CD4-positive, alpha-beta T cell treated with Interleukin-2 at 100 ng/mL for 4 hours (primary cell): ENCODE results near the gene FNTB.

Experiments used
- DNase-seq: peaks from one replicate; pipeline ENCODE4 v3.0.0-alpha.2; 2020; ENCODE audit warnings: low spot score

FNTB gene, protein sequence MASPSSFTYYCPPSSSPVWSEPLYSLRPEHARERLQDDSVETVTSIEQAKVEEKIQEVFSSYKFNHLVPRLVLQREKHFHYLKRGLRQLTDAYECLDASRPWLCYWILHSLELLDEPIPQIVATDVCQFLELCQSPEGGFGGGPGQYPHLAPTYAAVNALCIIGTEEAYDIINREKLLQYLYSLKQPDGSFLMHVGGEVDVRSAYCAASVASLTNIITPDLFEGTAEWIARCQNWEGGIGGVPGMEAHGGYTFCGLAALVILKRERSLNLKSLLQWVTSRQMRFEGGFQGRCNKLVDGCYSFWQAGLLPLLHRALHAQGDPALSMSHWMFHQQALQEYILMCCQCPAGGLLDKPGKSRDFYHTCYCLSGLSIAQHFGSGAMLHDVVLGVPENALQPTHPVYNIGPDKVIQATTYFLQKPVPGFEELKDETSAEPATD

DNA sequence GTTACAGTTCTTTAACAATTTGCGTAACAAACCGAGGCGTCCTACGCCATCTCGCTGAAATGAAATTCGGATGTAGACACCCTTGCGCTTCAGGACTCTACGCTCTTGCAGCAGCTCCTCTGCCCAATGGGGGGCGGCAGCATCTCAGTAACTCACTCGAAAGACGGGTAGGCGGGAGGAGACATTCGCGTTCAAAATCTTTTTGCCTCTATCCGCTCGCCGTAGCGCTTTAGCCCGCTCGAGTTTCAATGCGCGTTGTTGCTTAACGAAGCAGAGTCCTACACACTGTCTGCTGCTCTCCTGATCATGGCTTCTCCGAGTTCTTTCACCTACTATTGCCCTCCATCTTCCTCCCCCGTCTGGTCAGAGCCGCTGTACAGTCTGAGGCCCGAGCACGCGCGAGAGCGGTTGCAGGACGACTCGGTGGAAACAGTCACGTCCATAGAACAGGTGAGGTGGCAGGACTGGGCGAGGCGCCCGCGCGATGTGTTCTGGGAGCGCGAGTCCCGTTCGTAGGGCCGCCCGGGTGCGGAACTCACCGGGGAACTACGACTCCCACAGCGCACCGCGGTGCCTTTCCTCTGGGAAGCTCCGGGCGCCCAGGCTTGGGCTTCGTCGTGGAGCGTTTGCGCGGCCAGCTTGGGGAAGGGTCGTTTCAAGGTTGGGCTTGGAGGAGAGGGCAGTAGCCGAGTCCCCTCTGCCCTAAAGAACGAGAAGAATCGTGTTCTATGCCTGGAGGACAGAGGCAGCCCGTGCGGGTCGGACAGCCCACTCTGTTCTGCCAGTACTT, at the start of gene FNTB:
Gene FNTB, plus strand, starts transcription at position 248 of the 790 bp plus-strand sequence. Its CDS starts 59 bp downstream, at position 307.
- DNase-seq = peak; percentile 97

DNA sequence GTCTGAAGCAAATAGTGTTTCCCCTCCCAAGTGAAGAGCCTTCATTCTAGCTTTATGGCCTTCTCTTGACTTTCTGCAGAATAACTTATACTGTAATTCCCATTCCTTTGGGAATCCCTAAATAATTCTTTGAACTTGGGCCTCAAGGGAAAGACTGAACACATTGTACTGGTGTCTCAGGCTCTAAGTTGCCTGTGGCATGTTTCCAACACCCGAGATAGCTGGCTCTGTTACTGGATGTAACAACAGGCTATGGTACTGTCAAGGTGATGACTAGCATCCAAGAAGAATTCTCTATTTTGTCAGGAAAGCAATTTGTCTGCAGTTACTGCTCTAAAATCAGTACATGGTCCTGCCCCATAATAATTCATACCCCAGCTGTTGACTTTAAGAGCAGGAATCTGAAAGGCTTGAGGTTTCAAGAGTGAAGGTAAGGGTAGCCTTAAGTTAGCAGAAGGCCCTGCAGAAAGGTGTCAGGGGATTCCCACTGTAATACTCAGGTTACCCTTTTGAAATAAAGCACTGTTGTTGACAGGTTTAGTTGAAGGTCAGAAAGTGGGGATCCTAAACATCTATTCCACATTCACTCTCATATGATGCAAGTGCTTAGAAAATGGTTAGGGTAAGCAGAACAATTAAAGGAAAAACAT, 49.4 kb upstream of the FNTB start:
- no peak for DNase-seq

DNA sequence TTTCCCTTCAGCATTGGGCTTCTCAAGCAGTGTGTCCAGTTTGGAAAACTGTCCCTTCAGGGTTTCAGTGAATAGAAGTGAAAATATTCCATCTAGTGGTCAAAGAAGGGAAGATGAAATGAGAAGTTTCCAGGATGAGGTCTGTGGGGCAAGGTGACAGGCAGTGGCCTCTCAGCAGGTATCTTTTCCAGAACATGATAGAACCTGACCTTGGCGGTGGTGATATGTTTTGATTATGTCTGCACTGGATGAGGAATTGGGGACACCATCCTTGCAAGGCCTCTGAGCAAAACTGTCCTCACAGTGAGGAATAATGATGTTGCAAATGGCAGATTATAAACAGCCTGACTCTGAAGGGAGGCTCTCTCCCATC, 48.9 kb upstream of the FNTB start:
- no peak for DNase-seq

DNA sequence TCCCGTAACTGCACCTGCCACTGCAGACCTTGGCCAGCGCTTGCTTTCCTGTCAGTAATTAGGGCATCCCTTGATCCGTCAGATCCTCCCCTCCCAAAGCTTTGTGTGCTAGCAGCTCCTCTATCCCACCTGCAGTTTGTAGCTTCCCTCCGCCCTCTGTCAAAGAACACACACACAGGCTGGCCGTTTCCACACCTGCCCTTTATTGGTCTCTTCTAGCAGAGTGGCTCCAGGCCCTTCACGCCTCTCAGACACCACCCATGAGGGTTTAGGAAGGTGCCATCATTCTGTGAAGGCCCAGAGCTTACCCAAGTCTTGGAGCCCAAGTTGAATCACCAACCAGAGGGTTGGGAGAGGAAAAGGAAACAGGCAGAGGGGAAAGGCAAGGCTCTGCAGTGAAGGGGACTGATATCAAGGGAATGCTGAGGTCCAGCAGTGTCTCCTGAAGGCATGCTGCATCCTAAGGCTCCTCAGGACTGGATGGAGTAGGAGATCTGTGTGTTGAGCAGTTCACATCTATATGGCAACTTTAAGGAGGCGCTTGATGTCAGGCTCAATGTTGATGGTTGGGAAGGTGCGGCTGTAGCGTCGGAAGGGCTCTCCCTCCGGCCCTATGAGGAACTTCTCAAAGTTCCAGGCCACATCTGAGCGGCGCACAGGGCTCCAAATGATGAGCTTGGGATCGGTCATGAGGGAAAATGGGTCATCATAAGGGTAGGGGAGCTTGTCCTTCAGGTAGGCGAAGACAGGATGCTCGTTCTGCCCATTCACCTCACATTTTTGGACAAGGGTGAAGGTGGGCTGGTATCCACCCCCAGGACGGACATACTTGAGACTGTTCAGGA, 47.5 kb upstream of the FNTB start:
- no peak for DNase-seq

DNA sequence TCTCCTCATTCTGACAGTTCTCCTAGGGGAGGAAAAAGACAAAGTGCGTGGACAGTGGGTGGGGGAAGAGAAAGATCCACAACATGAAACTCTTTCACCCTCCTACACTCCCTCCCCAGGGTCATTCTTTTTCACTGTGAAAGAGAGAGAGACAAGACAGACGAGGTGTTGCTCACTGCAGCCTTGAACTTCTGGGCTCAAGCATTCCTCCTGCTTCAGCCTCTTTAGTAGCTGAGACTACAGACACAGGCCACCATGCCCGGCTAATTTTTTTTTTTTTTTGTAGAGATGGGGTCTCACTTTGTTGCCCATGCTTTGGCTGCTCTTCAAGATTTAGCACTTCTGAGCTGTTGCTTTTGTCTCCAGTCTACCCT, 46.9 kb upstream of the FNTB start:
- no peak for DNase-seq

DNA sequence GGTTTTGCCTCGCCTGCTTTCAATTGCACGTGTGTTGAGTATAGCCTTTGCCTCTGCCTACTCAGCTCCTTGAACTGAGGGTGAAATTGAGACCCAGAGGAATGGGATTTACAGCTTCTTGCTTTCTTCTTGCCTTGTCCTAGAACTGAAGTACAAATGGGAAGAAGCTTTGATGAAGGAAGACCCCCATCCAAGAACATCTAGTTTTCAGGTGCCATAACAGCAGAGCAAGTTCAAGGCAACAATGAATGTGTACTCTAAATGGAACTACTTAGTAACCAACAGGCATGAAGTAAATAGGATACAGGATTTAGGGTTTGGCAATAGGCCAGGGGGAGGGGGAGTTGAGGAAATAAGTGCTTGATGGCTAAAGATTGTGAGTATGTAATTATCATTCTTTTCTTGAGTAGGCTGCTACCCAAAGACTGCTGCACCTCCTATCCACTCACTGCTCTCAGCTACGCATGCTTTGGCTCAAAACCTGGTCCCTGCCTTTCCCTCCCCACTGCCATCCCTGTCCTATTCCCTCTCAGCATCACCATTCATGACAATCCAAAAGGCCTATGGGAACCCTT, 46.3 kb upstream of the FNTB start:
- no peak for DNase-seq

DNA sequence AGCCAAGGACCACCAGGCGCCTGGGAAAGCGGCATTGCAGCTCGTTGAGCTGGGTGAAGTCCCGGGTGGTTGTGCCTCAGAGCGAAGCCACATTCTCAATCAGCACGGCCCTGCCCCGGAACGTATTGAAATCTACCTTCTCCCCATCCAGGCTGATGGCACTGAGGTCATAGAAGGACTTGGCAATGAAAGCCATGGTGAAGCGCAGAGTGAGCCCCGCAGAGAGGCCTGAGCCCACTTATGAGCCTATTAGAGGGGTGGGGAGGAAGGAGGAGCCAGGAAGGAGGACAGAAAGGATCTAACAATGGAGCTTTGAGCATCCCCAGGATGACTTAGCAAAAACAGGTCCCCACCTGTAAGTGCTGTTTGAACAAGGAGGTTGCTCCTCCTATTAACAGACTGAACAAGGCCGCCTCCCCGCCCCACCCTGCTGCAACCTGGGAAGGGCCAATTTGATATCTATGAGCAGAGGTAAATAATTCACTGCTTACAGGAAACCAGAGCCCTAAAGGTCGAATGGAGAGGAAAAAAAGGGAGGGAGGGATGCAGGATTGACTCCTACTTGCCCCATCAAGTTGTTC, 44.1 kb upstream of the FNTB start, which contains the start of gene GPX2:
Gene GPX2, minus strand, starts transcription at position 215 of the 581 bp plus-strand sequence. Its CDS starts 19 bp downstream, at position 196.
- DNase-seq = no peak

DNA sequence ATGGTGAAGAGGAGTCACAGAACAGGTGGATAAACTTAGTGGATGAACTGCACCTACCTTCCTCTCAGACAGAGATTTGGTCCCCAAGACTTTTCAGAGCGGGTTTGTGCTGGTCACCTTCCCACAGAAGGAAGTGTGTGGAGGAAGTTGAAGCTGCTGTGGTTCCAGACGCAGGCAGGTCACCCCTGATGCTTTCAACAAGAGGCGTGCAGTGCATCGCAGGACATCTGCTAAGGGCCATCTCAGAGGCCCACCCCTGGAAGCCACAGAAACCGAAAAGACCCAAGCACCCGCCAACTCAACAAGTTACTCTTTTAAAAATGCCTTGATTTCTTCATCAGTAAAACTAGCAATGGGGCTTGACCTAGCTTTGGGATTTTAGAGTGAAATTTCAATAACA, 43.1 kb upstream of the FNTB start:
- no peak for DNase-seq

DNA sequence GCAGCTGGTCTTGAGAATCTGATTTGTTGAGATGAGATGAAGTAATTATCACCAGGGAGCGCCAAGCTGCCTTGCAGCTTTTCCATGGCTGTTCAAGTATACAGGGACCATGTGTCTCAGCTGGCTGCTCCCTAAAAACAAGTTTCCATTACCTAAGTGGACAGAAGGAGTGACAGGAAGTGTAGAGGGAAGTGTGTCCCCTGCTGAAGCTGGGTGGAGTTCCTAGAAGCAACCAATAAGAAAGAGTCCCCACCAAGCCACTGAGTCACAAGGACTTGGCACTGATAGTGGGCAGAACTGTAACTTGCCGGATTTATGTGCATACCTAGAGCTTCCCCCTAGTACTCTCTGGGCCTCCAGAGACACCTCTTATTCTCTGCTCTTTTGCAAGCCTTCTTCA, 42.7 kb upstream of the FNTB start:
- no peak for DNase-seq

DNA sequence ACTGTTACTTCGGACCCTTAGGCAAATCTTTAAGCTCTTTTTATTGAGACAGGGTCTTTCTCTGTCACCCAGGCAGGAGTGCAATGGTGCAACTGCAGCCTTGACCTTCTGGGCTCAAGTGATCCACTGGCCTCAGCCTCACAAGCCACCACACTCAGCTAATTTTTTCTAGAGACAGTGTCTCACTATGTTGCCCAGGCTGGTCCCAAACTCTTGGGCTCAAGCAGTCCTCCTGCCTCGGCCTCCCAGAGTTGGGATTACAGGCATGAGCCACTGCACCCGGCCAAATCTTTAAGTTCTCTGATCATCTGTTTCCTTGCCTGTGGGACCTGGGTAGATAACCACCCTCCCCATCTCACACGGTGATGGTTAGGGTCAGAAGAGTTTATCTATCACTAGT, 41.8 kb upstream of the FNTB start:
- no peak for DNase-seq

DNA sequence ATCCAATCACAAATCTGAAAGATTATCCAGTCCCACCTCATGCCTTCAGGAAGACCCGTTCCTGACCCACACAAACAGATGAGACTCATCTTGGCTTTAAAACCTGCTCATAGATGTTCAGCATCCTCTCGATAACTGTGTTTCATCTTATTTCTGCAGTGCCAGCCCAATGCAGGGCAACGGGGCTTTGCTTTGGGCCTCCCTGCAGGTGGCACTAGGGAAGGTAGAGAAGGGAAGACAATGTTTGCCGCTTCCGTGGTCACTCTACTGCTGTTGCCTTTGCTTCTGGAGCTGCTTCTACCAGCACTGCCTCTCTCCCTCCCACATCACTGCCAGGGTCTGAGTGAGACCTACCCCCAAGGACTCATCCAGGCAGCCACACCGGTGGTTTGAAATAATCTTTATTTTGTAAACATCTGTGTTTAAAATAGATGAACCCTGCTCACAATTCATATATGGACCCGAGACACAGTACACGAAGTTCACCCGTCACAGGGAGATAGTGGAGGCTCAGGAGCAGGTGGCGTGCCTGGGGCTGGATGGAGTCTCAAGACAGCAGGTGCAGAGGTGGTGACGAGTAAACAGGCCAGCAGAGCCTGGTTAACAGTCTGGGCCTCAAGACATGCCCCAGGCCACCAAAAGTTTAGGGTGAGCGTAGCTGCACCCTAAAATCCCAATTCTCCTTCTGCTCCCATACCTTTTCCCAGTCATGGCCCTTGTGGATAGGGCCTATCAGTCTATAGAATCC, 41.1 kb upstream of the FNTB start:
- DNase-seq = no peak

DNA sequence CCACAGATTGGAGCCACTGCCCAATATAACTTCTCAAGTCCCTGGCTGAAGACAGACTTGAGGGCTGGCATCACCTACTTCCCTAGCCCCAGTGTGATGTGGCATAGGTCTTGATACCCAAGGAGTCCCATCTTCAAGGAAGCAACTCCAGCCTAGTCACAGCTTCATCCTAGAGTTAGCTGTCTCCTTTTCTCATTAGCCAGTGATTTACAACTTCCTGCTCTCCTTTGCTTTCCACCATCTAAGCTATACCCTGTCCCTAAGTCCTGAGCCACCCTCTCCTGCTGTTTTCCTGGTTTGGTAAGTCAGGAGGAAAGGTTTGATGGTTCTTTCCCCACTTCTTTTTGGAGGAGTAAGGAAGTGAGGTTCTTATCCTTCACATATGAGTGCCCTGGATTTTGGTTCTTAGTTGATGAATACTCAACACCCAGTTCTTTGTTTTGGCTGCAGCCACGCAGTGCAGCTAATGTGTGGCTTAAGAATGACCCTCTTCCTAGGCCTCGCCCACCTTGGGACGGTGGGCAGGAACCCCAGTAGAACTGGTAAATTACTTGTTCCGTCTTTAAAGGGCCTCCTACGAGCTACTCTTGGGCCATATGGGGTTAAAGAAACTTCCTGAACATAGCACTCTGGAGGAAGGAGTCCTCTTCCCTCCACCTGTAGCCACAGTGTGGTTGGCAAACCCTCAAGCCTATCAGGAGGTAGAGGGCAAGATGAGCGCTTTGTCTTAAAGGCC, 40.2 kb upstream of the FNTB start:
- no peak for DNase-seq

DNA sequence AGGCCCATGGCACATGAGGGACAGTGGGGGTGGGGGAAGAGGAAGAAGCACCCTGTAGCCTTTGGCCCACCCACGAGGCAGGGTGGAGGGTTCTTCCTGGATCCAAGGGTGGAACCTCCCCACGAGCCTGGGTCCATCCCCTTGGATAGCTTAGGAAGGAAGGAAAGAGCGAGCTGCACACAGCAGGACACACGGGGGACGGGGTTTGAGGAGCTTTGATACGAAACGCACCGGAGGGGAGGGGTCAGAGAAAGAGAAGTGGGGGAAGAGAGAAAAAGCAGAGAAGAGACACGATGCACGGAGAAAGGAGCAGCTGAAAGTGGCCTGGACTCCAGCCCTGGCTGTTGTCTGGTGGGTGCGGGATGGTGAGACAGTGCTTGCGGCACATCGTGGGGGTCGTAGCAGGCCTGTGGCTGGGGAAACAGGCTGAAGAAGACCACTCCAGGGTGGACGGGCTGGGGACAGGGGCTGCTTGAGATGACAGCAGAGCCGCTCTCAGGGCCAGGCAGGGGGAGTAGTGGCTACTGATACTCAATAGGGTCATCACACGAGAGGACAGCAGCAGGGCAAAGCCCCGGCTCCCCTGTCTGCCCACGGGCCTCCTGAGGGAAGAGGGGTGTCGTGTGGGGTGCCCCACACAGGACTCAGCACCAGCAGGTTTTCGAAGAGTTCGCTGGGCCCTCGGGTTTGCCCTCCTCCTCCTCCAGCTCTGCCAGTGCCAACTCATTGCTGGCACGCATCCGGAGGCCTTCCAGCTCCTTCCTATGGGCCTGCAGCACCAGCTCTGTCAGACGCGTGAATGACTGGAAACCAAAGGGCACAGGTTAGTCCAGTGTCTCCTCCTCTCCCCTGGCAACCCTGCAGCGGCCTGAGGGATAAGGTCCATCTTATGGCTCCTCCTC, 38.7 kb upstream of the FNTB start:
- DNase-seq = no peak

DNA sequence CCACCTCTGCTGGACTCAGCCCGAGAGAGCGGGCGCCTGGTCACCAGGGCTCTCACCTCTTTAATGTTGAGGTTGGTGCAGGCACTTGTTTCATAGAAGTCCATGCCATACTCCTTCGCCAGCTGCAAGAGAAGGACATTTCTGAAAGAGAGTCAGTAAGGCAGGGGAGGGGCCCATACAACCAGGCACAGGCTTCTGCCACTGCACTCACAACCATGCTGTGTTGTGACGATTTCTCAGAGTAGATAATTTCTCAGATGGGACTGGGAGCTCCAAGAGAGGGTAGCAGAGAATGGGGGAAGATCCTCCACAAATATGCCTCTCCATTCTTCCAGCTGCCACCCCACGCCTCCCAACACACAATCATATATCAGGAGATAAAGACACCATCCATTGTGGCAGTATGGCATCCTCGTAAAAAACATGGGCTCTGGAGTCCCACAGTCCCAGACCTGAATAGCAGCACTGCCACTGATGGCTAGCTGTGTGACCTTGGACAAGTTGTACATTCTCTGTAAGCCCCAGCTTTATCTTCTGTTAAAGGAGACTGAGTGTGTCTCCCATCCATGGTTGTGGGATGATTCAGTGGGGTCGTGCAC, 38.0 kb upstream of the FNTB start:
- DNase-seq = no peak

DNA sequence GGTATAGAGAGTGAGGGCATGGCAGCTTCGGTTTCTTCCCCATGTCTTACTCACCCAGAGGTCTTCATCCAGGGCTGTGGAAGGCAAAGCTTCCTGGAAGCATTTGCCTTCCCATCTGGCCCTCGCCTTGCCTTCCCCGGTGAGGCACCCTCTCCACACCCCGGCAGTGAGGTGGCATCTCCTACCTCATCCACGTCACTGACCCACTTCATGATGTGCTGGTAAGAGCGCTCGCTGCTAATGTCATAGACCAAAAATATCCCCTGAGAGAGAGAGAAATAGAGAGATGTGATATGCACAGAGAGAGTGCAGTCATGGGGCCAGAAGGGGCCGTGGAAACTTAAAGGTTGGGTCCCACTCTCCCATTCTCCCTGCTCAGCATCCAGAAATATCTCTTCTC, 35.8 kb upstream of the FNTB start:
- no peak for DNase-seq

DNA sequence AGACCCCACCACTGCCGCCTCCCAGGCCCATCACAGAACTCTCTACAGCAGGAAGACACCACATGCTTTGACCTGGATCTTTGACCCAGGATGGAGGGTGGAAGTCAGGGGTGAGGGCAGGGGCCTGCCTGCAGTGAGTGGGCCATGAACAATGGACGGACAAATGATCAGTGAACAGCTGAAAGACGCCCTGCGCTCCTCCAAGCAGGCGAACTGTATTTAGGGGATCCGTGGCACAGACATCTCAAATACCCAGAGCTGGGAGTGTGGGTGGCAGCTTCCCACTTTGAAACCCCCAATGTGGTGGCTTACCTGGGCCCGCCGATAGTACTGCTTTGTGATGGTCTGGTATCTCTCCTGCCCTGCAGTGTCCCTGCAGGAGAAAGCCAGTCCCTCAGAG, 35.4 kb upstream of the FNTB start:
- DNase-seq = no peak

DNA sequence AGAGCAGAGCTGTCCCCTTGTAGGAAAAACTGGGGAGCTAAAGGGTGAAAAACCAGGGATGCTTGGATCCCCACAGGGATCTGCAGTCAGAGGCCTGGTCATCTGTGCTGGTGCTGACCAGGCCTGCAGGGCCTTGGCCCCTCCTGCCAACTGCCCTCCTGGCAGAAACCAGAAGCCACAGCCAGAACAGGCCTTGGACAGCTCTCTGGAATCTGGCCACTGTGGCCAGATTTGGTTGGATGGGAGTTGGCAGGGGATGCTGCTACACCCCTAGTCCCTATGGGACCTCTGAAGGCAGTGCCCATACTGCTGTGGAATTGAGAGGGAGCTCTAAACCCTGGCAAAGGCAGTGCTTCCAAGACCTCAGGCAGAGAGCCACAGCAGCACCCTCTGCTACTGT, 35.0 kb upstream of the FNTB start:
- no peak for DNase-seq

DNA sequence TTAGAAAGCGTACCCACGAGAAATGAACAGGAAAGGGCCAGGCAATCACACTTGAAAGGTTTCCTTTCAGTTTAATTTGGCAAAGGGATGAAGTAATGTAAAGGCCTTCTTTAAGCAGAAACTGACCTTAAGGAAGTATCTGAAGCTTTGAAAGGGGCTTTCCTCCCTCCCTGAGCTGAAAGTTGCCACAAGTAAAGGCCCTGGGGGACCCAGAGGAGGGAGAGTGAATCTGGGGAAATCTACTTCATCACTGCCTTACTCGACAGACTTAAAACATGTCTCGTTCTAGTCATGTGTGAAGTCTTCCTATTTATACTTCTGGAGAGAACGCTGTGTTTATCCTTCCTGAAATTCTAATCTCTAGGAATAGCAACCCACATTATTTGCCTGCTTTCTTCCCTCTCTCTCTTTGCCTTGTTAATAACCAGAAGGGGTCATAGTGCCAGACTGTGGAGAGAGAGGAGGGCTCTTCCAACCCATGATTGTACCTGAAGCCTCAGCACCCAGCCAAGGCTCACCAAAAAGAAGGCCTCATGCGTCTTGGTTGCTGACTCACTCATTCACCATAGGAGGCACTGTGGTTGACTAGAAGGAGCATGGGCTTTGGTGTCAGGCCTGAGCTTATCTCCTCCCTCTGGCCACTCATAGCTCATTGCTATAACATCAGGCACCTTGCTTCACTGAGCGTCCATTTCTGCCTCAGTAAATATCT, 33.9 kb upstream of the FNTB start:
- DNase-seq = no peak
